ENCODE measurements around the gene VGF.
"Not testable (repeated sequence)": the region's sequence is repeated elsewhere in the genome, so short reads cannot be mapped to it uniquely, and the experiment has no call there.

VGF gene

GRCh38 chr7:101119876-101120275, 45.5 kb downstream of the VGF start:
- DNase-seq (ENCODE audit: low spot score), result no peak

- DNase-seq (ENCODE audit: low spot score), result no peak
Observed at GRCh38 chr7:101118856-101119255, 46.5 kb downstream of the VGF start.

- DNase-seq (ENCODE audit: low spot score), result no peak
Observed at GRCh38 chr7:101116898-101117297, 48.5 kb downstream of the VGF start.

- DNase-seq (ENCODE audit: low spot score), result no peak
Observed at GRCh38 chr7:101115215-101115614, 50.2 kb downstream of the VGF start.

- no peak for DNase-seq (ENCODE audit: low spot score)
Observed at GRCh38 chr7:101114492-101114891, 50.9 kb downstream of the VGF start.

- DNase-seq (ENCODE audit: low spot score), result no peak
Observed at GRCh38 chr7:101113836-101114235, 51.5 kb downstream of the VGF start.

GRCh38 chr7:101113140-101113539, 52.2 kb downstream of the VGF start:
- not testable (repeated sequence) for DNase-seq (ENCODE audit: low spot score)

Small RNA genes within 50 kb of the gene (small RNA-seq; reads per million reads assigned to genes)
- gene MIR4653, result 0 reads per million in 2 experiments
